ENCODE data around the gene CARMIL1. TPM values are rescaled to one million over a fixed set of nuclear protein-coding genes. Genes with fewer than 3 reads are reported as not detected.

The CARMIL1 gene
- total and polyA plus RNA-seq, 2 of the 8 experiments (the other 6 are each of a cell fraction or from before 2014, with no cell fraction given) = 20.3 to 40.4 TPM

DNA sequence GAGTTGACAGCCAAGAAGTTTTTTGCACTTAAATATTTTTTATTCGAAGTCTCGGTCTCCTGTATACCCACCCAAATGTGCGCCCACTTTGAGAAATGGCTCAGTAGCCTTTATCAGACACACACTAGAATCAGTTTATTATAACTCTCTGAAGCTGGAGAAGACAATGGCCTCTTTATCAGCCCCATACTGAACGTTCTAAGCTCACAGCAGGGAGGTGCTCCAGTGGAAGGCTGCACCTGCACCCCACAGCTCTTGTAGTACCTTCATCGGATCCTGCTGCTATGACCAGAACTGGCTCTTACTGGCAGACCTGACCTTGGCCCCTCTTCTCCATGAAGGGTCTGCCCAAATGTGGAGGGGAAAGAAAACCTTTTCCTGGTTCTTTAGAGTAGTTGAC is 207.8 kb downstream of the CARMIL1 start:
- CTCF ChIA-PET (ENCODE audit: partially characterized antibody) = interaction anchor here (0.6 to 5.4 kb wide), 9 partner anchors 17 to 314 kb away, joined by 3 to 53 read pairs (median 4); partner anchors contain the start of gene CARMIL1
- TF ChIP-seq CHD2 (IDR thresholded peaks at IDR 0.05; ENCODE audit: low read length) (no peak), POLR2A (IDR thresholded peaks at IDR 0.05; ENCODE audit: control extremely low read depth in 1 of 2, low read depth in 2 of 2, low read length in 2 of 2) (no peak), PHF8 (conservative IDR thresholded peaks at IDR 0.05; ENCODE audit: low read depth, low read length) (no peak), TEAD4 (IDR thresholded peaks at IDR 0.05; ENCODE audit: low read depth, low read length) (no peak), FOSL1 (IDR thresholded peaks at IDR 0.05; ENCODE audit: insufficient read depth, low read depth, low read length) (no peak), YY1 (IDR thresholded peaks at IDR 0.05; ENCODE audit: low read depth, low read length) (no peak), SIX5 (IDR thresholded peaks at IDR 0.05; ENCODE audit: low read depth, low read length) (no peak)
- TF ChIP-seq, protein P1, sequence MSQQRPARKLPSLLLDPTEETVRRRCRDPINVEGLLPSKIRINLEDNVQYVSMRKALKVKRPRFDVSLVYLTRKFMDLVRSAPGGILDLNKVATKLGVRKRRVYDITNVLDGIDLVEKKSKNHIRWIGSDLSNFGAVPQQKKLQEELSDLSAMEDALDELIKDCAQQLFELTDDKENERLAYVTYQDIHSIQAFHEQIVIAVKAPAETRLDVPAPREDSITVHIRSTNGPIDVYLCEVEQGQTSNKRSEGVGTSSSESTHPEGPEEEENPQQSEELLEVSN (IDR thresholded peaks at IDR 0.05) = no peak
- TF ChIP-seq, protein P2, sequence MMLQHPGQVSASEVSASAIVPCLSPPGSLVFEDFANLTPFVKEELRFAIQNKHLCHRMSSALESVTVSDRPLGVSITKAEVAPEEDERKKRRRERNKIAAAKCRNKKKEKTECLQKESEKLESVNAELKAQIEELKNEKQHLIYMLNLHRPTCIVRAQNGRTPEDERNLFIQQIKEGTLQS (IDR thresholded peaks at IDR 0.05; ENCODE audit: insufficient read depth, low read depth, low read length) = no peak
- no peak overlapping the region for H3K9ac ChIP-seq (replicated peaks in 1 of 4; ENCODE audit: extremely low read depth in 1 of 4, low read depth in 3 of 4, low read length in 3 of 4)
- H3K27me3 ChIP-seq (replicated peaks in 1 of 4; ENCODE audit: control insufficient read depth in 3 of 4, extremely low read depth in 1 of 4, insufficient read depth in 3 of 4, low read length in 3 of 4) = no peaks in the 10 kb centered on the region
- no peak overlapping the region for H2BK12ac ChIP-seq (ENCODE audit: low read depth, low read length)
- H3K23me2 ChIP-seq (ENCODE audit: low read depth, low read length) = no peaks in the 10 kb centered on the region
- H2BK5ac ChIP-seq (ENCODE audit: low read depth, low read length) = no peak overlapping the region
- 91% methylated on average over 5 of the region's 5 CpGs; no CpG with 5 or more reads in 1 of the 2 experiments for WGBS, 2 experiments (ENCODE audit: extremely low coverage in 1 of 2, insufficient coverage in 1 of 2, insufficient read length in 1 of 2, insufficient replicate concordance in 2 of 2, low coverage in 1 of 2, low lambda C conversion rate in 2 of 2, missing lambda C conversion rate in 1 of 2)
- H2AK5ac ChIP-seq (ENCODE audit: low read depth, low read length) = no peak overlapping the region
- POLR2A ChIA-PET (ENCODE audit: partially characterized antibody) = interaction anchor here (0.6 to 0.7 kb wide), 2 partner anchors 17 to 736 kb away, joined by 3 to 4 read pairs; no protein-coding TSS in a partner anchor
- H3K14ac ChIP-seq (ENCODE audit: insufficient read length) = no peak overlapping the region
- H2BK120ac ChIP-seq (replicated peaks; ENCODE audit: low read depth, low read length) = no peak overlapping the region
- no peak overlapping the region for H4K8ac ChIP-seq (ENCODE audit: extremely low read depth, insufficient read depth, low read length)
- H2BK20ac ChIP-seq (ENCODE audit: low read length) = no peak overlapping the region
- peaks cover 0 to 8% (median 3%) of the 10 kb centered on the region in 4 experiments; a peak in 4 of 8 replicates for H3K36me3 ChIP-seq (ENCODE audit: control insufficient read depth in 2 of 4, insufficient read depth in 4 of 4, low read length in 3 of 4)
- no peak overlapping the region for H4K5ac ChIP-seq (ENCODE audit: insufficient read length, low read depth, low read length)
- no peak overlapping the region for H3K27ac ChIP-seq (ENCODE audit: low read depth, low read length)
- H4K91ac ChIP-seq (replicated peaks; ENCODE audit: insufficient read length, low read length) = no peak overlapping the region
- no peak overlapping the region for H3K56ac ChIP-seq (replicated peaks; ENCODE audit: insufficient read length, low read depth, low read length)
- no peak for FAIRE-seq
- H3K79me1 ChIP-seq (ENCODE audit: low read depth, low read length) = no peaks in the 10 kb centered on the region
- no peak overlapping the region for H3K4ac ChIP-seq (replicated peaks; ENCODE audit: insufficient read length, low read depth, low read length)
- H3K9me3 ChIP-seq (ENCODE audit: insufficient read depth in 2 of 2, low read depth in 1 of 2, low read length in 1 of 2) = no peaks in the 10 kb centered on the region
- no peak overlapping the region for H3K4me3 ChIP-seq (ENCODE audit: extremely low read depth in 1 of 4, insufficient read depth in 2 of 4, low read depth in 3 of 4, low read length in 4 of 4)
- no peak overlapping the region for H3K4me2 ChIP-seq (ENCODE audit: insufficient read depth in 1 of 2, low read depth in 2 of 2, low read length in 2 of 2)
- no peaks in the 10 kb centered on the region for H3K4me1 ChIP-seq (replicated peaks in 1 of 4; ENCODE audit: control insufficient read depth in 3 of 4, insufficient read depth in 4 of 4, low read length in 3 of 4)
- DNase-seq (ENCODE audit: low read depth in 1 of 2, low spot score in 2 of 2) = no peak
- no peak overlapping the region for H2AFZ ChIP-seq (ENCODE audit: low read length)
- H3K18ac ChIP-seq (ENCODE audit: extremely low read depth, low read length) = no peak overlapping the region
- no peak overlapping the region for H3K23ac ChIP-seq (ENCODE audit: insufficient read length)
- no peaks in the 10 kb centered on the region for H3K79me2 ChIP-seq (ENCODE audit: control insufficient read depth in 1 of 2, insufficient read depth in 2 of 2, low read length in 2 of 2)
- no peak overlapping the region for H2BK15ac ChIP-seq (ENCODE audit: low read length)
- no peaks in the 10 kb centered on the region for H4K20me1 ChIP-seq (replicated peaks in 1 of 2; ENCODE audit: control insufficient read depth in 1 of 2, insufficient read depth in 2 of 2, low read length in 2 of 2)

All from H1 (cell line).